Measurements from ENCODE around the gene ACAP2.

DNA sequence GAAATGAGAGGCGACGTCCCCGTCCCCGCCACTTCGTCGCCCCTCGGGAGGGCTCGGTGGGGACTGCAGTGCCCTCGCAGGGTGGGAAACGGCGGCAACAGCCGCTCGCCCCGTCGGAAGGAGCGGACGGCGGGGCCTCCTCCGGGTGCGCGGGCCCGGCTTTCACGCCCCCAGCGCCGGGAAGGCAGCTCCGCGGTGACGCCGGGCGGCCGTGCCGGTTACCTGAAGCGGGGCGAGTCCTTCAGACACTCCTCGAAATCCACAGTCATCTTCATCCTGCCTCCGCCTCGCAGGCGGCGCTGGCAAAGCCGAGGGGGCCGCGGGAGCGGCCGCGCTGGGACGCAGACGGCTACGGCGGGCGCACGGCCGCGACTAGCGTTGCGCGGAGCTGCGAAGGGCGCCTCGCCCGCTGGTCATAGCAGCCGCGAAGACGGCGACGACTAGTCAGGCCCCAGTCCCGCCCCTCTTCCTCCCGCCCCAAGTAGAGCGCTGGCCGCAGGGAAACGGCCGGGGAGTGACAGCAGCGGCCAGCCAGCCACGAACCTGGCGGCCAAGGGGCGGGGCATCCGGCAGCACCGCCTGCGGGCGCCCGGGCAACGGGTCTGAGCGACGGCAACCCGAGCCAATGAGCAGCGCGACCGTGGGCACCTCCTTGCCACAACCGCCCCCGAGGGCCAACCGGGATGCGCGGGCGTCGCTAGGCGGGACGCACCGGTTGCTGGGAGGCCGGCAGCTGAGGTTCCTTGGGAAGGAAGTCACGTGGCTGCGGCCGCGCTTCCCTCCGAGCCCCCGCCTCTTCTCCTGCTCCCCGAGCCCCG is at the start of gene ACAP2:
- TF ChIP-seq GATA2 (IDR thresholded peaks at IDR 0.05; ENCODE audit: low read depth, low read length) = no peak
- no peak for TF ChIP-seq GATA3 (IDR thresholded peaks at IDR 0.05; ENCODE audit: low read depth, low read length)

Measured in SH-SY5Y (cell line).